Progenitor cell of endocrine pancreas (in vitro differentiated cells): ENCODE measurements around the gene CHIC2. TPM values are rescaled to one million over a fixed set of nuclear protein-coding genes. Genes with fewer than 3 reads are reported as not detected.
"Not testable (repeated sequence)": the region's sequence is repeated elsewhere in the genome, so short reads cannot be mapped to it uniquely, and the experiment has no call there.

Experiments
- DNase-seq: peaks from one replicate; pipeline ENCODE4 v3.0.0; 2021; ENCODE audit warnings: low spot score; ENCODE audit not compliant: unreplicated experiment
- H3K27ac Mint-ChIP-seq: 2 replicates; pipeline ENCODE4 v1.8.0; 2021; ENCODE audit warnings: mild to moderate bottlenecking, moderate library complexity, mixed read lengths
- H3K27me3 Mint-ChIP-seq: 2 replicates; pipeline ENCODE4 v1.8.0; 2021; ENCODE audit warnings: mixed read lengths
- H3K36me3 Mint-ChIP-seq: 2 replicates; pipeline ENCODE4 v1.8.0; 2022; ENCODE audit warnings: mixed read lengths; ENCODE audit not compliant: insufficient read depth
- H3K4me1 Mint-ChIP-seq: 2 replicates; pipeline ENCODE4 v1.8.0; 2021; ENCODE audit warnings: low read depth, mixed read lengths
- H3K4me3 Mint-ChIP-seq: 2 replicates; pipeline ENCODE4 v1.8.0; 2021; ENCODE audit warnings: low read depth, mild to moderate bottlenecking, moderate library complexity, mixed read lengths
- H3K9me3 Mint-ChIP-seq: 2 replicates; pipeline ENCODE4 v1.8.0; 2021; ENCODE audit warnings: low read depth, mixed read lengths
- total RNA-seq: library from RNA; stranded (reverse); gene quantifications from 2 replicates; pipeline ENCODE4 v1.2.1, GENCODE V29; 2021
- TF ChIP-seq, protein P1 (sequence below): fragments of 200-600 bp; sonication (generic); IDR thresholded peaks from one replicate; pipeline ENCODE4 v1.5.0; 2021; ENCODE audit warnings: antibody characterized with exemption, mild to moderate bottlenecking; ENCODE audit not compliant: unreplicated experiment

The CHIC2 gene
- total RNA-seq, 1 donor from 2014 or later = 15.6 TPM

DNA sequence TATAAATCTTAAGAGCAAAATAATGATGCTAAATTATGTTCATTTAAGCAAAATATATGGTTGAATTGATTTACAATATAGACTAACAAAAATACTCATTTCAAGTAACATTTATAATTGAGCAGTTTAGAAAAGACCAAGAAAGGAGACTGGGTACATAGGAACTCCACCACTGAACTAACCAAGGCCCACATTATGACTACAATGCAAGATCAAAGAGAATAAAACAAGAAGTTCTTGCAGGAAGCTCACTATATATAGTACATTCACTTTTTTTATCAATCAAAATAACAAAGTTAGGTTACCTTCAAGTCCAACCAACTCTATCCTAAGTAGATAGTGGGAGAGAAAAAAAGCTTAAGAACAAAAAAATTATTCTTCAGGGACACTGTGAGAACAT, 8.0 kb downstream of the CHIC2 start:
- no peaks in the 10 kb centered on the region for H3K9me3 Mint-ChIP-seq
- H3K4me3 Mint-ChIP-seq = no peak overlapping the region
- H3K4me1 Mint-ChIP-seq = peaks cover 5% of the 10 kb centered on the region
- DNase-seq = no peak
- H3K27me3 Mint-ChIP-seq = no peaks in the 10 kb centered on the region
- TF ChIP-seq, protein P1, sequence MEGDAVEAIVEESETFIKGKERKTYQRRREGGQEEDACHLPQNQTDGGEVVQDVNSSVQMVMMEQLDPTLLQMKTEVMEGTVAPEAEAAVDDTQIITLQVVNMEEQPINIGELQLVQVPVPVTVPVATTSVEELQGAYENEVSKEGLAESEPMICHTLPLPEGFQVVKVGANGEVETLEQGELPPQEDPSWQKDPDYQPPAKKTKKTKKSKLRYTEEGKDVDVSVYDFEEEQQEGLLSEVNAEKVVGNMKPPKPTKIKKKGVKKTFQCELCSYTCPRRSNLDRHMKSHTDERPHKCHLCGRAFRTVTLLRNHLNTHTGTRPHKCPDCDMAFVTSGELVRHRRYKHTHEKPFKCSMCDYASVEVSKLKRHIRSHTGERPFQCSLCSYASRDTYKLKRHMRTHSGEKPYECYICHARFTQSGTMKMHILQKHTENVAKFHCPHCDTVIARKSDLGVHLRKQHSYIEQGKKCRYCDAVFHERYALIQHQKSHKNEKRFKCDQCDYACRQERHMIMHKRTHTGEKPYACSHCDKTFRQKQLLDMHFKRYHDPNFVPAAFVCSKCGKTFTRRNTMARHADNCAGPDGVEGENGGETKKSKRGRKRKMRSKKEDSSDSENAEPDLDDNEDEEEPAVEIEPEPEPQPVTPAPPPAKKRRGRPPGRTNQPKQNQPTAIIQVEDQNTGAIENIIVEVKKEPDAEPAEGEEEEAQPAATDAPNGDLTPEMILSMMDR = no peak
- H3K36me3 Mint-ChIP-seq = no peaks in the 10 kb centered on the region
- no peak overlapping the region for H3K27ac Mint-ChIP-seq

DNA sequence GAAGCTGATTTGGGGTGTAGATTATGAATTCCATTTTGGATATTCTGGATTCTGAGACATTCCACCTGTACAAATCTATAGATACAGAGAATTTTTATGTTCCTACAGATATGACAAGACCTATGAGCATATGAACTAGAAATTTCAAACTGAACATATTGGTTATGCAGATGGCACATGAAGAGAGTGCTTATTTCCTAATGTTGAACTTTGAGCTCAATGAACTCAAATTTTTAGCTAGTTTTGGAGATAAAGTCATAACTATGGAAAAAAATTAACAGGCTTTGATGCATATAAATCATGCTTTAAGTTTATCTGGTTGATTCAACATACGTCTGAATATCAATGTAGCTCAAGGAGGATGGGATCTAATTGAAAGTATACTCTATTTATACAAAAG, 8.9 kb downstream of the CHIC2 start:
- H3K36me3 Mint-ChIP-seq = no peaks in the 10 kb centered on the region
- H3K4me1 Mint-ChIP-seq = peaks cover 9% of the 10 kb centered on the region
- TF ChIP-seq, protein P1 = no peak
- no peak overlapping the region for H3K27ac Mint-ChIP-seq
- no peak overlapping the region for H3K4me3 Mint-ChIP-seq
- no peaks in the 10 kb centered on the region for H3K9me3 Mint-ChIP-seq
- H3K27me3 Mint-ChIP-seq = no peaks in the 10 kb centered on the region
- no peak for DNase-seq

DNA sequence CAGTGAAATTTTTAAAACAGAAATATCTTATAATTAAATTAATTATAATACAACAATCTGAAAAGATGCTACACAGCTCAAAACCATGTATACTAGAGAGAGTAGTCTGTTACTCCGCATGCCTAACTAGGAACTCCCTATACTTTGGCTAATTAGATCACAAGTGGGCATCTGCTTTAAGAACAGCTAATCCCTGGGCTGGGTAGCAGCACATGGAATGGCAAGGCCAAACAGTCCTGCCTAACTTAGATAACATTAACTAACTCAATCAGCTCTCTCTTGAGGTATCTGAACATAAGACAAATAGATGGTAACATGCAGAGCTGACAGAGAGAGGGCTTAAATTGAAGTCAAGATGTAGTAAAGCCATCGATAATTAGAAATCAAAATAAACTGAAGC, 9.9 kb downstream of the CHIC2 start:
- Mint-ChIP-seq H3K4me3 (no peak overlapping the region), H3K27ac (no peak overlapping the region), H3K36me3 (no peaks in the 10 kb centered on the region), H3K27me3 (no peaks in the 10 kb centered on the region), H3K9me3 (no peaks in the 10 kb centered on the region), H3K4me1 (peaks cover 18% of the 10 kb centered on the region)
- TF ChIP-seq, protein P1 = no peak
- DNase-seq = no peak

DNA sequence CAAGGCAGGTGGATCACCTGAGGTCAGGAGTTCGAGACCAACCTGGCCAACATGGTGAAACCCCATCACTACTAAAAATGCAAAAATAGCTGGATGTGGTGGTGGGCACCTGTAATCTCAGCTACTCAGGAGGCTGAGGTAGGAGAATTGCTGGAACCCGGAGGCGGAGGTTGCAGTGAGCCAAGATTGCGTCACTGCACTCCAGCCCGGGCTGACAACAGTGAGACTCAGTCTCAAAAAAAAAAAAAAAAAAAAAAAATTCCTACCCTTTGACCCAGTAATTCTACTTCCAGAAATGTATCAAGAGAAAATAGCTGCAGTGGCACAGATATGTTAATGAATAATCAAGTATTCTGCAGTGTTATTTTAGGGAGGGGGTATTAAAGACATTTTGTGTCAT, 11.1 kb downstream of the CHIC2 start:
- H3K36me3 Mint-ChIP-seq, H3K4me3 Mint-ChIP-seq, H3K9me3 Mint-ChIP-seq, DNase-seq, H3K27ac Mint-ChIP-seq, H3K27me3 Mint-ChIP-seq: not testable (repeated sequence)
- peaks cover 18% of the 10 kb centered on the region for H3K4me1 Mint-ChIP-seq

DNA sequence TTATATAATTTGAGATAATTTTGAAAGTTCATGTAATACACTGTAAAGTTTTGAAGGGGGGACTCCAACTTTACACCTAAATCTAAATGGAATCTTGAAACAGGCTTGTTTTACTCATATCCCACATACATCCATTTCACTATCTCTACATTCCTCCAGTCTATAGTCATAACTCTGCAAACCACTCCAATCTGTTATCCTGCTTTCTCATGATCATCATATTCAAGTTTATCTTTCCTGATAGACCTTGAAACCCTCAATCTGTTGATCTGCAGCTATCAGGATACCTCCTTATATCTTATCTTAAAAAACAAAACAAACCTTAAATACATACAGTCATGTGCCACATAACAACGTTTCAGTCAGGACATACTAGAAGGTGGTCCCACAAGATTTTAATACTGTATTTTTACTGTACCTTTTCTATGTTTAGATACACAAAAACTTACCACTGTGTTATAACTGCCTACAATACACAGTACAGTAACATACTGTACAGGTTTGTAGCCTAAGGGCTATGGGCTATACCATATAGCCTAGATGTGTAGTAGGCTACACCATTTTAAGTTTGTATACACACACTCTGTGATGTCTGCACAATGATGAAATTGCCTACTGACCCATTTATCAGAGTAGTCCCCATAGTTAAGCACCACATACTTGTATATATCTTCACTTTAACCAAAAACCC, 14.0 kb downstream of the CHIC2 start:
- H3K4me3 Mint-ChIP-seq = no peak overlapping the region
- H3K4me1 Mint-ChIP-seq = peaks cover 16% of the 10 kb centered on the region
- H3K27ac Mint-ChIP-seq = no peak overlapping the region
- TF ChIP-seq, protein P1 = no peak
- no peaks in the 10 kb centered on the region for H3K9me3 Mint-ChIP-seq
- DNase-seq = no peak
- H3K36me3 Mint-ChIP-seq = peaks cover 10% of the 10 kb centered on the region
- no peaks in the 10 kb centered on the region for H3K27me3 Mint-ChIP-seq

DNA sequence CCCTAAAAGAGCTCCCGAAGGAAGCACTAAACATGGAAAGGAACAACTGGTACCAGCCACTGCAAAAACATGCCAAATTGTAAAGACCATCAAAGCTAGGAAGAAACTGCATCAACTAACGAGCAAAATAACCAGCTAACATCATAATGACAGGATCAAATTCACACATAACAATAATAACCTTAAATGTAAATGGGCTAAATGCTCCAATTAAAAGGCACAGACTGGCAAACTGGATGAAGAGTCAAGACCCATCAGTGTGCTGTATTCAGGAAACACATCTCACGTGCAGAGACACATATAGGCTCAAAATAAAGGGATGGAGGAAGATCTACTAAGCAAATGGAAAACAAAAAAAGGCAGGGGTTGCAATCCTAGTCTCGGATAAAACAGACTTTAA, 20.8 kb downstream of the CHIC2 start:
- not testable (repeated sequence) for DNase-seq, H3K4me3 Mint-ChIP-seq, H3K27me3 Mint-ChIP-seq, H3K9me3 Mint-ChIP-seq, H3K4me1 Mint-ChIP-seq, H3K27ac Mint-ChIP-seq
- peaks cover 31% of the 10 kb centered on the region for H3K36me3 Mint-ChIP-seq
